SH-SY5Y (cell line): Measurements from ENCODE around the gene SPDL1.

ENCODE experiments used
- GATA2 ChIP-seq: IDR thresholded peaks from 2 replicates; pipeline ENCODE4 v1.6.1; 2011; ENCODE audit warnings: mild to moderate bottlenecking, low read depth, low read length
- GATA3 ChIP-seq: IDR thresholded peaks from 2 replicates; pipeline ENCODE4 v1.6.1; 2011; ENCODE audit warnings: low read depth, mild to moderate bottlenecking, low read length, moderate library complexity

DNA sequence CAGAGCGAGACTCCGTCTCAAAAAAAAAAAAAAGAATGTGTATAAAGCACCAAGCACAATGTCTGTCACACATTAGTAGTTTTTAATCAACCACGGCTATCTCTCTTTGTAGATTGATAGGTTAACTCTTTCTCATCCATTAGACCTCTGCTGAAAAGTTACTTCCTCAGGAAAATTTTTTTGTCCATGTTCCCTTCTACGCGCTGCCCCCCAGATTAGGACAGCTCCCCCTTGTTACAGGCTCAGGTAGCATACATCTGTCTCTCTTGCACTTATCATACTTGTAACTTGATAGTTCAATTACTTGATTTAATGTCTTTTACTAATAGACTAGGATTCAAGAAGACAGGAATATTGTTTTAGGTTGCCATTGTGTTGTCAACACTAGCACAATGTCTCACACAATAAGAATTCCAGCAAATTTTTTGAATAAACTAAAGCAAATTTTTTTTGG, 1.5 kb downstream of the SPDL1 start:
- TF ChIP-seq GATA2, result no peak
- TF ChIP-seq GATA3, result no peak
